LNCAP (cell line): Measurements from ENCODE around the gene ZCCHC10.

ENCODE experiments used
- CTCF ChIP-seq: fragments of 450-650 bp; IDR thresholded peaks from 2 replicates; pipeline ENCODE4 v1.5.1; 2017; ENCODE audit warnings: mild to moderate bottlenecking

The ZCCHC10 gene

GRCh38 chr5:132953710-132954109 is 72.6 kb downstream of the ZCCHC10 start:
- no peak for TF ChIP-seq CTCF

- TF ChIP-seq CTCF = no peak
Measured at GRCh38 chr5:132952829-132953228, 73.5 kb downstream of the ZCCHC10 start.

- TF ChIP-seq CTCF = no peak
Measured at GRCh38 chr5:132951897-132952296, 74.5 kb downstream of the ZCCHC10 start.

- no peak for TF ChIP-seq CTCF
Measured at GRCh38 chr5:132949136-132949535, 77.2 kb downstream of the ZCCHC10 start.

- no peak for TF ChIP-seq CTCF
Measured at GRCh38 chr5:132947671-132948070, 78.7 kb downstream of the ZCCHC10 start.
